NCI-H146 treated with DMSO at 0.1 percent for 48 hours (cell line): Measurements from ENCODE around the gene HDAC4.

ENCODE experiments used
- DNase-seq: peaks from one replicate; lab custom pipeline; 2025; ENCODE audit not compliant: unreplicated experiment; lab: John Stamatoyannopoulos, UW

The HDAC4 gene

GRCh38 chr2:239148495-239149200 lies 252.2 kb downstream of the HDAC4 start:
- no peak for DNase-seq

- DNase-seq = no peak
Observed at GRCh38 chr2:239147376-239147775, 253.4 kb downstream of the HDAC4 start.

GRCh38 chr2:239146741-239147181 lies 254.1 kb downstream of the HDAC4 start:
- no peak for DNase-seq

DNA sequence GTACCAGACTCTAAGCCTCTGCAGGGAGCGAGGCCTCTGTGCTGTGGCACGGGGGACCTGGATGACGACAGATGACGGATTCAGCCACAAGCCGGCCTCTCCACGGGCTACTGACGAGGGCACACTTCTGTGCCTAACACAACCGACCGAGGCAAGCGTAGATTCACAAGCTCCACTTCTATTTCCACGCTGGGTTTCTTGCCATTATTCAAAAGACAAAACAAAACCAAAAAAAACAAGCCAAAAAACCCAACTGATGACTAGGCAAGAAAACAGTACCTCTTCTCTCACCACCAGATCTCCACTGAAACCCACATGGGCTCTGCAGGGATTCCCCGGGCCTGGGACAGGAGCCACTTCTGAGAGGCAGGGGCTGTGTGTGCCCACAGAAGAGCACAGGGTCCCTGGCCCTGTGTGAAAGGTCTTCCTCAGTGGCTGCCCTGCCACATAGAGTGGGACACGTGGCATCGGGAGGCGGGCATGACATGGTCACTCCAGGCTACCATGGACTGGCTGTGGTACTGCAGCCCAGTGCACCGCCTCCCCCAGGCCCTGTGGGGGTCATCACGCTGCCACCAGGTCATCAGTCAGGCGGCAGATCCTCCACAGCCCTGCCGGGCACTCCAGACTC lies 254.7 kb downstream of the HDAC4 start:
- no peak for DNase-seq

DNA sequence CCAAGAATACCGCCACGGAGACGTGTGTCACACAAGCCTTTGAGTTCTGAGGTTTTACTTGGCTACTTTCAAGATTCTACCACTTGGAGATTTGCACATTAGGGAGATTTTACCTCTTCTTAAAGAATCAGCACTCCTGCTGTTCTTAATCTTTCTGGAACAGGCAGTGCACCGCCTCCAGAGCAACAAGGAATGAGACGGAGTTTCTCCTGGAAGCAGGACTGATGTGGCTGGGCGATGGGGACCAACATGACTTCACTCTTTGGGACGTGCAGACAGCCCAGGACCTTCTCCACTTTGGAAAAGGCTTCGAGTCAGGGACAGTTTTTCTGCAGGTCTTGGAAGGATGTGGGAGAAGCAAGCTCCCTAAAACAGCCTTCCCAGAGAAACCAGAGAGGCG lies 255.2 kb downstream of the HDAC4 start:
- no peak for DNase-seq

GRCh38 chr2:239145106-239145505 lies 255.7 kb downstream of the HDAC4 start:
- DNase-seq = no peak

GRCh38 chr2:239144713-239144999 lies 256.2 kb downstream of the HDAC4 start:
- no peak for DNase-seq

DNA sequence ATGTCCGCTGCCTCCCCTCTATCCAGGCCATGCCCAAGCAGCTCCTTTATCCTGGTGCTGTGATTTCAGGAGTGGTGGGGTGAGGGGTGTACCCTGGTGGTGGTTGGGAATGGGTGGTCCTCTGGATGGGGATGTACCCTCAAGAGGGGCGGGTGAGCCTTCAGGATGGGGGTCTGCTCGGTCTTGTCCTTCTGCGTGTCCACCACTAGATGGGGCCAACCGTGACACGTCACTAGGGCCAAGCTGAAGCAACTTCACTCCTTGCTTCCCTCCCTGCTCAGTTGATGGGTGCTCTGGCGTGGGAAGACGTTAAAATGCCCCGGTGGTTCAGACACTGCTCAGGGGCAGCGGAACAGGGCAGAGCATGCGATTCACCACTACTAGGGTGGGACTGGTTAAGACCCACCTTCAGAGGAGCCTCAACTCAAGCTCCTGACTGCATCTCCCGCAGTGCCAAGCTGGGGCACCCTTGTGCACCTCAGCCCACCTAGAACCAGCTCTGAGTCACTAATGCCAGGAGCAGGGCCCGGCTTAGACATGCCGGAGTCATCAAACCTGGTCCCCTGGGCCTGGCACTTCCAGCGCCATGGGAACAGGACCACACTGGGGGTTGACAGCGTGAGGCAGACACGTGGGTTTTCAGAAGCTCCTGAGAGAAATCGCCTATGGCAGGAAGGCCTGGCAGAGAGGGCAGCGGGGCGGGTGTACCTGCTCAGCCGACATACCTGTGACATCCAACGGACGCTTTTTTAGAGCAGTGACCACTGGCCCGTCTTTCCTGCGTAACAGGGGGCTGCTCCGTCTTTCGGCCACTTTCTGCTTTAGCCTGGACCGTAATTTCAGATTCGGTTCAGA lies 256.7 kb downstream of the HDAC4 start:
- DNase-seq = no peak

DNA sequence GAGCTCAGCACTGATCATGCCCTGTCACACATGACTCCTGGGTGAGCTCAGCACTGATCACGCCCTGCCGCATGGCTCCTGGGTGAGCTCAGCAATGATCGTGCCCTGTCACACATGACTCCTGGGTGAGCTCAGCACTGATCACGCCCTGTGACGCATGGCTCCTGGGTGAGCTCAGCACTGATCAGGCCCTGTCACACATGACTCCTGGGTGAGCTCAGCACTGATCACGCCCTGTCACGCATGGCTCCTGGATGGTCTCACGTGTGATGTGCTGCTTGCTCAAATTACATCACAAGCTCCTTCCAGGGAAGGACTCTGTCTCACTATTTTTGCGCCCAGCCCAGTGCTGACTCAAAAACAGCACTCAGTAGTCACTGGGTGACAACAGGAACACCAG lies 258.0 kb downstream of the HDAC4 start:
- DNase-seq = no peak

GRCh38 chr2:239142296-239142695 lies 258.5 kb downstream of the HDAC4 start:
- no peak for DNase-seq

DNA sequence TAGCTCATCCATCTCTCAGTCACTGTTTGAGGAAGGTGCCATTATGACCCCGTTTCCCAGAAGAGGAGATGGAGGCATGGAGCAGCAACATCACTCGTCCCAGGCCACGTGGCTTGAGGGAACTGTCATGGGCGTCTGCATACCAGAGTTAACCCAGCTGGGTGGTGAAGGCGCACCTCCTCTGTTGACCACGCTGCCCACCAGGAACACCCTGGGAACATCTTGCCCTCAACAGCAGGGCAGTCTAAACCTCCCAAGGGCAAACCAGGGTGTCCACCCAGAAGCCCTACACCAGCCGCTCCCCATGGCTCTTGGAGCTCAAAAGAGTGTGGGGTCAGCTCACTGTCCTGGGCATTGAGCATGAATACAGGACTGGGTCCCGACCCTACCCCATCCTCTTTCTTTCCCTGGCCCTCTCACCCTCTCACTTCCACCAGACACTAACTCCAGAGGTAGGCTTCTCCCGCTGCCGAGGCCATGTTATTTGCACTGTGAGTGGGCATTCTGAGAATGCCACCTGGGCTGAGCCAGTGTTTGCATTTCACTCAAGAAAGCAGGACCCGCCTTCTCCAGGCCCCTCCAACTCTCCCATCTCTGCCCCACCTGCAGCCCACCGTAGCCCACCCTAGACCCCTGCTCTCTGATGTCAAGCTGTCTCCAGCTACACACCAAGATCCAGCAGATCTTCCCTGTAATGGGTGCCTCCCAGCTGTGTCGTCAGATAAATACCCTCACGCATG lies 259.6 kb downstream of the HDAC4 start:
- DNase-seq = no peak

GRCh38 chr2:239140346-239141020 lies 260.3 kb downstream of the HDAC4 start:
- no peak for DNase-seq

DNA sequence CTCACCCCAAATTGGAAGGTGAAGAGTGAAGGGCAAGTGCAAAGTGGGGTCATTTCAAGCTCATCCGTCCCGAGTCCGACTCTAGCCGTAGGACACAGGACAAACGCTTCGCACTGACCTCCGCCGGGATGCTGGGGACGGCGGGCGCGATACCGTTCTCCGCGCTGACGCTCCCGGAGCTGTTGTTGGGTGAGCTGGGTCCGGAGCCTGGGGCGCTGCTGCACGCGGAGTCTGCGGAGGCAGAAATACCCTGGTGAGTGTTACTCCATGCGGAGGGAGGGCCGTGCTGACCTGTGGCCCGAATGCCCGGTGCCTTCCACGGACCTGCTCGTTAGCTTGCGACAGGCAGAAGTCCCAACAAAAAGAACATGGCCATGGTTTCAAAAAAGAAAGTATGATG lies 261.3 kb downstream of the HDAC4 start:
- DNase-seq = no peak

DNA sequence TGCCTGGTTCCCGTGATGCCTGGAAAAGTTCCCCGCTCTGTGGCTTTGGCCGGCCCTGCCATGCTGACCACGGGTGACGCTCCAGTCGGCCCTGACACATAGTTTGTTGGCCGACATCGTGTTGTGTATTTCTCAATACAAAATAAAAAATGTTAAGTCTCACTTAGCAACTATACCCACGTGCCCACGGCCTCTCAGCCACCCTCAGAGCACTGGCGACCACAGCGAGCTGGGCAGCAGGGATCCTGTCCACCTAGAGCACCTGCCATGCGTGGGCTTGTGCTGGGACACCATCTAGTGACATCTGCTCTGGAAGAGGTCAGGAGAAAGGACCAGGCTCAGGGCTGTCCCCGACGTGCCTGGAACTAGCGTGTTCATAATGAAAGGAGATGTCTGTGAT lies 261.7 kb downstream of the HDAC4 start:
- no peak for DNase-seq

- no peak for DNase-seq
Observed at GRCh38 chr2:239138610-239139009, 262.2 kb downstream of the HDAC4 start.

DNA sequence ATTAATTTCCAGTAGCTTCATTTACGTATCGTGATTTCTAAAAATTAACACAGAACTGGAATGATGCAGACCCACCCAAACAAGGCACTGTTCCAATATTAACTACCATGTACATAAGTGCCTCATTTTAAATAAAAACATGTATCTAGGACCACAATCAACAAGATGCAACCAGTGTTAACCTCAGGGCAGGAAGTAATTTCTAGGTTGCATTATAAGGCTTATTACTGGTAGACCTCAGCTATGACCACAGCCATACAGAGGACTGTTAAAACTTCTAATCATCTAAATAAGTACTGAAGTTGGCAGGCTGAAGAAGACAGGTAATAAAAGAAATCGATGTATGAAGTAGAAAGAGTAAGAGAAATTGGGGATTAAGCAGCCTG lies 262.9 kb downstream of the HDAC4 start:
- no peak for DNase-seq

DNA sequence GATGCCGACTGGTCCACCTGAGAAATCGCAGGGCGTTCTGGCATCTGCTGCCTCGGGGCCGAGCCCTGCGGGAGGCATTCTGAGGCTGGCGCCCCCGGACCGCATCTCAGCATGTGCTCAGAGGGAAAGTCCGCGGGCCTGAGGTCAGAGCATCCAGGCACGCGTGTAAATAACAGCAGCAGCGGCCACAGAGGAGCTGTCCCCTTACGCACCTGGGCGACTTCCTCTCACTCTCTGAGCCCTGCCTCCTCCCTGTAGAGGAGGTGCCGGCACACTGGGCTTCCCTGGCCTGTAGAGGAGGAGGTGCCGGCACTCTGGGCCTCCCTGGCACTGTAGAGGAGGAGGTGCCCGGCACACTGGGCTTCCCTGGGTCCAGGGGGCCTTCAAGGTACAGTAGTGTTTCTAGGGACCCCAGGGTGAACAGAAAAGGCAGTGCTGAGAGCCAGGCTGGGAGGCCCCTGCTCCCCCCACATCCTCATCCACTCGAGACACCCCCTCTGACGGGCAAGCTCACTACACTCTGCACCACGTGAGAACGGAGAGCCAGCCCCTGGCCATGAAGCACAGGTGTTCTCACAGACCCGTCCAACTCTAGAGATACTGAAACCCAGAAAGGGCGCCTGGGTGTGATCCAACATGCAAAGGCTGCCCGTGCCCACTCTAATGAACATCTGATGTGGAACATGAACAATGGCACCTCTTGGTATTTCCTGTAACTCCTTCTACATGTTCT lies 263.5 kb downstream of the HDAC4 start:
- no peak for DNase-seq

- no peak for DNase-seq
Observed at GRCh38 chr2:239136762-239137161, 264.1 kb downstream of the HDAC4 start.

- DNase-seq = no peak
Observed at GRCh38 chr2:239136203-239136602, 264.6 kb downstream of the HDAC4 start.

GRCh38 chr2:239135531-239135930 lies 265.3 kb downstream of the HDAC4 start:
- no peak for DNase-seq
